ENCODE results near the gene NDUFA7. TPM values are rescaled to one million over a fixed set of nuclear protein-coding genes. Genes with fewer than 3 reads are reported as not detected.

NDUFA7 gene
- total and polyA plus RNA-seq, 2 of the 13 experiments (the other 11 are each of a cell fraction or from before 2014, with no cell fraction given) = 64.5 to 71.5 TPM

- 98% methylated on average over 5 of the region's 11 CpGs for WGBS (ENCODE audit: low lambda C conversion rate)
- Histone ChIP-seq H3K79me2 (ENCODE audit: insufficient read depth, low read length) (peaks cover 12% of the 10 kb centered on the region), H3K9me3 (ENCODE audit: low read length) (no peaks in the 10 kb centered on the region), H3K27me3 (ENCODE audit: control insufficient read depth in 1 of 2, insufficient read depth in 2 of 2, low read length in 2 of 2) (no peaks in the 10 kb centered on the region), H2AFZ (ENCODE audit: low read length) (no peak overlapping the region), H3K36me3 (replicated peaks in 1 of 2; ENCODE audit: control insufficient read depth in 1 of 2, insufficient read depth in 2 of 2, low read length in 2 of 2) (peaks cover 8 to 22% of the 10 kb centered on the region in 2 experiments; a peak in 4 of 5 replicates), H3K4me3 (replicated peaks in 1 of 3; ENCODE audit: insufficient read depth in 1 of 3, low read depth in 2 of 3, low read length in 3 of 3) (no peak overlapping the region), H3K9ac (ENCODE audit: insufficient read depth, low read depth, low read length) (no peak overlapping the region), H3K4me1 (ENCODE audit: insufficient read depth, low read length) (peaks cover 23% of the 10 kb centered on the region), H4K20me1 (ENCODE audit: insufficient read depth, low read length) (no peaks in the 10 kb centered on the region), H3K4me2 (ENCODE audit: low read depth, low read length) (no peak overlapping the region), H3K27ac (ENCODE audit: extremely low read length, insufficient read depth, low read length) (no peak overlapping the region)
- FAIRE-seq (no peak), DNase-seq (ENCODE audit: low spot score) (no peak), ATAC-seq (no peak)
- intact Hi-C loops (cut with micrococcal nuclease; ENCODE audit: unreplicated experiment) (no loop called here), in situ Hi-C loops (cut with HindIII; ENCODE audit: extremely low pct_ligation_motif_present, low pct_unique_long_range_greater_than_20kb) (no loop called here)
- no TSS peak for BruUV-seq (replicated peaks)
- ChIA-PET CTCF (ENCODE audit: low intra/inter-chr PET ratio, low total read pairs) (no interaction called here), POLR2A (interaction anchor here (1.8 kb wide), 1 partner anchor 19 kb away, joined by 4 read pairs; the partner anchor contains the start of genes NDUFA7 and RPS28)
- no peak for TF ChIP-seq ZNF761 (CRISPR knock-in tag; conservative IDR thresholded peaks at IDR 0.05)
- no peak for TF ChIP-seq ZFP37 (CRISPR knock-in tag; IDR thresholded peaks at IDR 0.05; ENCODE audit: borderline replicate concordance)
- TF ChIP-seq BCL3 (CRISPR knock-in tag; IDR thresholded peaks at IDR 0.05) = no peak
- TF ChIP-seq, protein P1, sequence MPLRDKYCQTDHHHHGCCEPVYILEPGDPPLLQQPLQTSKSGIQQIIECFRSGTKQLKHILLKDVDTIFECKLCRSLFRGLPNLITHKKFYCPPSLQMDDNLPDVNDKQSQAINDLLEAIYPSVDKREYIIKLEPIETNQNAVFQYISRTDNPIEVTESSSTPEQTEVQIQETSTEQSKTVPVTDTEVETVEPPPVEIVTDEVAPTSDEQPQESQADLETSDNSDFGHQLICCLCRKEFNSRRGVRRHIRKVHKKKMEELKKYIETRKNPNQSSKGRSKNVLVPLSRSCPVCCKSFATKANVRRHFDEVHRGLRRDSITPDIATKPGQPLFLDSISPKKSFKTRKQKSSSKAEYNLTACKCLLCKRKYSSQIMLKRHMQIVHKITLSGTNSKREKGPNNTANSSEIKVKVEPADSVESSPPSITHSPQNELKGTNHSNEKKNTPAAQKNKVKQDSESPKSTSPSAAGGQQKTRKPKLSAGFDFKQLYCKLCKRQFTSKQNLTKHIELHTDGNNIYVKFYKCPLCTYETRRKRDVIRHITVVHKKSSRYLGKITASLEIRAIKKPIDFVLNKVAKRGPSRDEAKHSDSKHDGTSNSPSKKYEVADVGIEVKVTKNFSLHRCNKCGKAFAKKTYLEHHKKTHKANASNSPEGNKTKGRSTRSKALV (CRISPR knock-in tag; IDR thresholded peaks at IDR 0.05) = no peak
- no peak for TF ChIP-seq ZSCAN31 (CRISPR knock-in tag; IDR thresholded peaks at IDR 0.05; ENCODE audit: low read depth)
- no peak for TF ChIP-seq ATF7 (IDR thresholded peaks at IDR 0.05)
- TF ChIP-seq ATF7 (CRISPR knock-in tag; IDR thresholded peaks at IDR 0.05) = no peak
- no peak for TF ChIP-seq MAFK (conservative IDR thresholded peaks at IDR 0.05 in 1 of 2, IDR thresholded peaks at IDR 0.05 in 1 of 2; ENCODE audit: low read length in 2 of 2)
- no peak for TF ChIP-seq GABPA (IDR thresholded peaks at IDR 0.05; ENCODE audit: low read depth, low read length)
- TF ChIP-seq GABPA (CRISPR knock-in tag; IDR thresholded peaks at IDR 0.05; ENCODE audit: low read depth) = no peak
- TF ChIP-seq ZNF781 (CRISPR knock-in tag; IDR thresholded peaks at IDR 0.05; ENCODE audit: borderline replicate concordance, not compliant biosample characterization) = no peak
- TF ChIP-seq ZFYVE20 (CRISPR knock-in tag; IDR thresholded peaks at IDR 0.05; ENCODE audit: borderline replicate concordance, low read depth) = no peak
- TF ChIP-seq, protein P2, sequence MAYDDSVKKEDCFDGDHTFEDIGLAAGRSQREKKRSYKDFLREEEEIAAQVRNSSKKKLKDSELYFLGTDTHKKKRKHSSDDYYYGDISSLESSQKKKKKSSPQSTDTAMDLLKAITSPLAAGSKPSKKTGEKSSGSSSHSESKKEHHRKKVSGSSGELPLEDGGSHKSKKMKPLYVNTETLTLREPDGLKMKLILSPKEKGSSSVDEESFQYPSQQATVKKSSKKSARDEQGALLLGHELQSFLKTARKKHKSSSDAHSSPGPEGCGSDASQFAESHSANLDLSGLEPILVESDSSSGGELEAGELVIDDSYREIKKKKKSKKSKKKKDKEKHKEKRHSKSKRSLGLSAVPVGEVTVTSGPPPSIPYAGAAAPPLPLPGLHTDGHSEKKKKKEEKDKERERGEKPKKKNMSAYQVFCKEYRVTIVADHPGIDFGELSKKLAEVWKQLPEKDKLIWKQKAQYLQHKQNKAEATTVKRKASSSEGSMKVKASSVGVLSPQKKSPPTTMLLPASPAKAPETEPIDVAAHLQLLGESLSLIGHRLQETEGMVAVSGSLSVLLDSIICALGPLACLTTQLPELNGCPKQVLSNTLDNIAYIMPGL (CRISPR knock-in tag; IDR thresholded peaks at IDR 0.05; ENCODE audit: borderline replicate concordance in 1 of 2, low read depth in 1 of 2) = no peak
- no peak for TF ChIP-seq GATAD1 (CRISPR knock-in tag; IDR thresholded peaks at IDR 0.05)
- no peak for TF ChIP-seq ARID4A (CRISPR knock-in tag; IDR thresholded peaks at IDR 0.05; ENCODE audit: borderline replicate concordance)
Measured at GRCh38 chr19:8302357-8302691, 18.9 kb downstream of the NDUFA7 start.

Data from HepG2 (cell line).